Vagina (tissue), 2 donors: Measurements from ENCODE around the gene AARSD1.

Experiments
- POLR2A ChIP-seq, 2 donors: fragments of 450-650 bp; IDR thresholded peaks; one replicate each; pipeline ENCODE4 v1.6.1; 2017; ENCODE audit warnings: antibody characterized with exemption in 2 of 2, mild to moderate bottlenecking in 2 of 2, moderate library complexity in 2 of 2
- POLR2AphosphoS5 ChIP-seq, 2 donors: sonication (generic); formaldehyde crosslinking; IDR thresholded peaks; one replicate each; pipeline ENCODE4 v1.9.0; 2017; ENCODE audit warnings: antibody characterized with exemption in 2 of 2, mild to moderate bottlenecking in 2 of 2, low read depth in 1 of 2; ENCODE audit not compliant: insufficient read depth in 1 of 2

- TF ChIP-seq POLR2AphosphoS5 (IDR thresholded peaks at IDR 0.05; ENCODE audit: insufficient read depth in 1 of 2, low read depth in 1 of 2) (no peak), POLR2A (IDR thresholded peaks at IDR 0.05) (no peak)
These were observed 26.3 kb downstream of the AARSD1 start for GRCh38 chr17:42937712-42938596.
